Measurements from ENCODE around the gene PID1.

The PID1 gene

DNA sequence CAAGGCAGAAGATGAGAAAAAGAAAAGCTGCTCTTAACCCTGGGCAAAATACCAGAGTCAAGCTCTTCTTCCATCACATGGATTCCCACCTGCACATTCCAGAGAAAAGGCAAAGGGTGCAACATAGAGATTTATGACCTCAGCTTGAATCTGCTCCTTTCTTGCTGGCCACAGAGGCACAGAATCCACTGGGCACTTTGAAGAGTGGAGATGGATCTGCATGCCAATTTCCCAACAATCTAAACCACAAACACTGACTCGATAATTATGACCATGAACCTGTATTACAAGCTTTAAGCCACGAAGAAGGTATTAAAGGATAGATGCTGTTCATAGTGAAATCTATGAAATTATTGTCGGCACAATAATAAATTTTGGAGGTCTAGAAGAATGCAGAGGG lies 237.3 kb downstream of the PID1 start:
- TF ChIP-seq, protein P1, sequence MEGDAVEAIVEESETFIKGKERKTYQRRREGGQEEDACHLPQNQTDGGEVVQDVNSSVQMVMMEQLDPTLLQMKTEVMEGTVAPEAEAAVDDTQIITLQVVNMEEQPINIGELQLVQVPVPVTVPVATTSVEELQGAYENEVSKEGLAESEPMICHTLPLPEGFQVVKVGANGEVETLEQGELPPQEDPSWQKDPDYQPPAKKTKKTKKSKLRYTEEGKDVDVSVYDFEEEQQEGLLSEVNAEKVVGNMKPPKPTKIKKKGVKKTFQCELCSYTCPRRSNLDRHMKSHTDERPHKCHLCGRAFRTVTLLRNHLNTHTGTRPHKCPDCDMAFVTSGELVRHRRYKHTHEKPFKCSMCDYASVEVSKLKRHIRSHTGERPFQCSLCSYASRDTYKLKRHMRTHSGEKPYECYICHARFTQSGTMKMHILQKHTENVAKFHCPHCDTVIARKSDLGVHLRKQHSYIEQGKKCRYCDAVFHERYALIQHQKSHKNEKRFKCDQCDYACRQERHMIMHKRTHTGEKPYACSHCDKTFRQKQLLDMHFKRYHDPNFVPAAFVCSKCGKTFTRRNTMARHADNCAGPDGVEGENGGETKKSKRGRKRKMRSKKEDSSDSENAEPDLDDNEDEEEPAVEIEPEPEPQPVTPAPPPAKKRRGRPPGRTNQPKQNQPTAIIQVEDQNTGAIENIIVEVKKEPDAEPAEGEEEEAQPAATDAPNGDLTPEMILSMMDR (IDR thresholded peaks at IDR 0.05; ENCODE audit: borderline replicate concordance, insufficient read depth, low read depth, low read length) = no peak
- H3K4me3 ChIP-seq (ENCODE audit: low read depth, low read length) = no peak overlapping the region

DNA sequence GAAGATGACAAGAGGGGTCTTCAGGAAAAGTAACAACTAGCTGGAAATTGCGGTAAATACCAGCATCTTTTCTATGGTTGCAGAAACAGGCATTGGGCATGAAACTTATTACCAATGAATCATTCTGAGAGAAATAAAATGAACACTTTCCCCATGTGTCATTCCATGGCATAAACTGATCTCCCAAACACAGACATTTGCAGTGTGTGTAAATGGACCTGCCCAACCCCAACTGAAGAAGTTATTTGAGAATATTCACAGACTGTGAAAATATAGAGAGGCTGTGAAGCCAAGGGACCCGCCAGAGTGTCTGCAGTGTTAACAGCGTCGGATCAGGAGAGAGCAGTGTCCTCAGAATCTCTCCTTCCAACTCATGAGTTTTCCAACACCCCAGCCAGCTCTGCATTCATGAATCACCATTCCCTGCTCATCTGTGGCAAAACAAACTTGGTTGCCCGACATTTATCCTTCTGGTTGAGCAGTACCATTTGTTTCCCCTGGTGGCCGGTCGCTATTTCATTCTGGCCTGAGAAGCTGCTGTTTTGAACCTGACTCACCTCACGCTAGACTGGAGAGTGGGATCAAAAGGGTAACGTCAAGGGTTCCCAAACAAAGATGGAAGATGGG lies 238.4 kb downstream of the PID1 start:
- TF ChIP-seq, protein P1 (IDR thresholded peaks at IDR 0.05; ENCODE audit: borderline replicate concordance, insufficient read depth, low read depth, low read length) = no peak
- H3K4me3 ChIP-seq (ENCODE audit: low read depth, low read length) = no peak overlapping the region

DNA sequence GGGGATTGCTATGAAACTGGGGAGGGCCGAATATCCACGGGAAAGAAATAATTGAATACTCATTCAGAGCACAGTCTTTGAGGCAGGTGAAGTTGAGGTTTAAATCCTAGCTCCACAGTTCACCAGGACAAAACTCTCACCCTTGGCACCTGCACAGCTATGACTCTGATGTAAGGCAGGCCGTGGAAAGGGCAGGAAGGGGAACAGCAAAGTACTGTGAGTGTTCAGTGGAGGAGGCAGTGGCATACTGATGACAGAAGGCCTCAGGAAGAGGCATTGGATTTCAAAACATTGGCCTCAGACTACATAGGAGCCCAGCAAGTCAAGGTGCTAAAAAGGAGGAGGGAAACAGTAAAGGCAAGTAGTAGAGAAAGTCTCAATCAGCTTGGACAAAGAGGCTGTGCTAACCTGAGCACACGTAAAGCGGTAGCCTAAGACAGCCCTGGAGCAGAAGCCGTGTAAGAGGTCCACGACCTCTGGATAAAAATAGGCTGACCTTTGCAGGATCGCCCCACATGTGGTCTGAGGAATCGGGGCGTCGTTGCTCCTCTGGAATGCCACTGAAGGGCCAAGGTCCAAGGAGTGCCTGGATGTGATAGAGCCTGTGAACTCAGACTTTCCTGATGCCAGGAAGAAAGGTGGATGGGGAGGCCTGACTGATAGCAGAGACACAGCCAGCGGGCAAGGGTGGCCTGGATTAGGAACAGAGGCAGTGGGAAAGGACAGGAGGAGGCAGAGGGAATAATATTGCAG lies 243.6 kb downstream of the PID1 start:
- TF ChIP-seq, protein P1 (IDR thresholded peaks at IDR 0.05; ENCODE audit: borderline replicate concordance, insufficient read depth, low read depth, low read length) = no peak
- H3K4me3 ChIP-seq (ENCODE audit: low read depth, low read length) = no peak overlapping the region

DNA sequence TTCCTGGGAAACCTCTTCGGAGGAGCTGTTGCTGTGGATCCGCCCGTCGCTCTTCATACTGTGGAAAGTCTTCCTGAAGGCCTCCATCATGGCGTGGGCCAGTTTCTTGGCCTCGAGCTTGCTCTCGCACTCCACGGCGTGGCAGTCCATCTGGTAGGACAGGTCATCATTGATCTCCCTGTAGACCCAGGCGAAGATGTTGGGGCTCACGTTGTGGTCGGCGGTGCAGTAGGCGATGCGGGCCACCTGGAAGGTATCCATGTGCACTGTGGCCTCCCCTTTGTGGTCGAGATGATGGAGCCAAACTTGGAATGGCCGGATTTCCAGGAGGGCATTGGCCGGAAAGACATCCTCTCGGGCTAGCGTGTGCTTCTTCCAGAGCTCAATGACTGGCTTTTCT lies 245.4 kb downstream of the PID1 start:
- TF ChIP-seq, protein P1 (IDR thresholded peaks at IDR 0.05; ENCODE audit: borderline replicate concordance, insufficient read depth, low read depth, low read length) = no peak
- no peak overlapping the region for H3K4me3 ChIP-seq (ENCODE audit: low read depth, low read length)

DNA sequence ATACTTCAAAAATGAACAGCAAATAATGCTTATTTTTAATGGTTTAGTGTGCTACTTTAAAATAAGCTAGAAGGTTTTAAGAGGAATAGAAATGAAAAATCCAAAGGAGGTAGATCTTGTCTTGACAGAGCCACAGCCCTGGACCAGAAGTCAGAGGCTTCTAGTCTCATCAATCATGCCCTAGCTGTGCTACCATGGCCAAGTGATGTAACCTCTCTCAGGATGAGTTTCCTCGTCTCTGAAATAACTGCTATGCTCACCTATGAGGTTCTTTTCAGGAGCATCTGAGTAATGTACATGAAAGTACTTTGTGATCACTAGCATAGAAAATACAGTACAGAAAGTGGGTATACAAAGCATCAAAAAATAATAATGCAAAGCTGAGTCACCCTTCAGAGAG lies 248.4 kb downstream of the PID1 start:
- TF ChIP-seq, protein P1 (IDR thresholded peaks at IDR 0.05; ENCODE audit: borderline replicate concordance, insufficient read depth, low read depth, low read length) = no peak
- H3K4me3 ChIP-seq (ENCODE audit: low read depth, low read length) = no peak overlapping the region

DNA sequence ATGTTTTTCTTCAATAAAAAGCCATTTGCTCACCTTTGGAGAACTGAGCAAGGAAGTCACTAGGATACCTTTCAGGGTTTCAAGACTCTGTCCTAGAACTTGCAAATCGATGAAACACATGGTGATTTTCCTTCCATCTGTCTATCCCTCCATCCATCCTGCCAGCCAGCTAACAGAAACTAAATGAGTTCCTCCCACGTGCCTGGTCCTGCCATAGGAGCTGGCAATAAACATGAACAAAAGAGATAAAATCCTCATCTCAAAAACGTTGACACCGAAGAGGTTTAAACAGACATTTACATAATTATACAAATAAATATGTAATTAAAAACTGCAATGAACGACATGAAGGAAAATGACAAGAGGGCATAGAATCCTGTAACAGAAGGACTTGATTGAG lies 249.0 kb downstream of the PID1 start:
- TF ChIP-seq, protein P1 (IDR thresholded peaks at IDR 0.05; ENCODE audit: borderline replicate concordance, insufficient read depth, low read depth, low read length) = no peak
- no peak overlapping the region for H3K4me3 ChIP-seq (ENCODE audit: low read depth, low read length)

DNA sequence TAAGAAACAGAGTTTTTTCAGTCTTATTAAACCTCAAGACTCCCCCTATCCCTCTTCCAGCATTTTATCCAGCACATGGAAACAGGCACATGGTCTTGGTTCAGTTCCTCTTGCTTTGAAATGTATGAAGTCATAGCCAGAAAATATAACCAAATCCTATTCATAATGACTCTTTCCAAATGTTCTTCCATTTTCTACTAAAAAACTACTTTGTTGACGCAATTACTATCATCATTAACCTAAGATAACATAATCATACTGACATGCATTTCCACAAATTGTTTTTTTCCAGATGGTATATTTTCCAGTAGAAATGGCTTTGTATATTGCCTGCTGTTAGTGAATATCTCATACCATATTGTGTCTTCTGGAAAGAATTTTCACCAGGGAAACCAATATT lies 261.3 kb downstream of the PID1 start:
- H3K4me3 ChIP-seq (ENCODE audit: low read depth, low read length) = no peak overlapping the region
- TF ChIP-seq, protein P1 (IDR thresholded peaks at IDR 0.05; ENCODE audit: borderline replicate concordance, insufficient read depth, low read depth, low read length) = no peak

Data from GM12875 (cell line).